OCI-LY1 (cell line): ENCODE data around the gene CDS1.

Source experiments
- H2AFZ ChIP-seq: fragments of 200-600 bp; sonication (generic), shearing (Covaris generic); 2 replicates; pipeline ENCODE4 v1.6.0; 2014; ENCODE audit warnings: antibody characterized with exemption, mild to moderate bottlenecking, low read length
- H3F3A ChIP-seq: fragments of 200-600 bp; sonication (generic), shearing (Covaris generic); 2 replicates; pipeline ENCODE4 v1.6.0; 2014; ENCODE audit warnings: mild to moderate bottlenecking, antibody characterized with exemption, low read length, moderate library complexity; ENCODE audit not compliant: insufficient read depth
- H3K27ac ChIP-seq: fragments of 200-600 bp; sonication (generic); 2 replicates; pipeline ENCODE4 v1.5.1; 2014; ENCODE audit warnings: low read length, mixed run types, mild to moderate bottlenecking, low read depth; ENCODE audit not compliant: poor library complexity, severe bottlenecking
- H3K27me3 ChIP-seq: fragments of 200-600 bp; sonication (generic); 2 replicates; pipeline ENCODE4 v1.6.0; 2014; ENCODE audit warnings: antibody characterized with exemption, mild to moderate bottlenecking, low read length, moderate library complexity; ENCODE audit not compliant: insufficient read depth
- H3K36me3 ChIP-seq: fragments of 200-600 bp; sonication (generic); 2 replicates; pipeline ENCODE4 v1.6.1; 2014; ENCODE audit warnings: mild to moderate bottlenecking, antibody characterized with exemption, low read length, moderate library complexity, mixed read lengths; ENCODE audit not compliant: insufficient read depth
- H3K4me1 ChIP-seq: fragments of 200-600 bp; sonication (generic); 2 replicates; pipeline ENCODE4 v1.5.1; 2014; ENCODE audit warnings: mild to moderate bottlenecking, low read length, moderate library complexity; ENCODE audit not compliant: insufficient read depth, severe bottlenecking
- H3K4me2 ChIP-seq: fragments of 200-600 bp; sonication (generic), shearing (Covaris generic); 2 replicates; pipeline ENCODE4 v1.6.1; 2014; ENCODE audit warnings: low read length
- H3K4me3 ChIP-seq: fragments of 200-600 bp; sonication (generic); 2 replicates; pipeline ENCODE4 v1.5.1; 2014; ENCODE audit warnings: low read length, low read depth, mild to moderate bottlenecking, mixed read lengths; ENCODE audit not compliant: poor library complexity, severe bottlenecking
- H3K79me2 ChIP-seq: fragments of 200-600 bp; shearing (Covaris generic); 2 replicates; pipeline ENCODE4 v1.6.1; 2016; ENCODE audit warnings: mixed run types, low read length, mixed read lengths; ENCODE audit not compliant: insufficient read depth
- H3K9ac ChIP-seq: fragments of 200-600 bp; sonication (generic), shearing (Covaris generic); 2 replicates; pipeline ENCODE4 v1.6.1; 2014; ENCODE audit warnings: mild to moderate bottlenecking, low read length, mixed read lengths
- H3K9me2 ChIP-seq: fragments of 200-600 bp; sonication (generic), shearing (Covaris generic); 2 replicates; pipeline ENCODE4 v1.6.1; 2014; ENCODE audit warnings: low read depth, mild to moderate bottlenecking, low read length, mixed read lengths
- H3K9me3 ChIP-seq: fragments of 200-600 bp; shearing (Covaris generic); 2 replicates; pipeline ENCODE4 v1.6.1; 2014; ENCODE audit warnings: low read length, mixed read lengths
- H4K20me1 ChIP-seq: fragments of 200-600 bp; sonication (generic), shearing (Covaris generic); 2 replicates; pipeline ENCODE4 v1.6.0; 2016; ENCODE audit warnings: mild to moderate bottlenecking, low read length; ENCODE audit not compliant: insufficient read depth
- EZH2 ChIP-seq: fragments of 200-600 bp; sonication (generic), shearing (Covaris generic); IDR thresholded peaks from 2 replicates; pipeline ENCODE4 v1.8.0; 2017; ENCODE audit warnings: borderline replicate concordance, mixed run types, mild to moderate bottlenecking, antibody characterized with exemption, low read length, moderate library complexity, mixed read lengths
- TF ChIP-seq, protein P1 (sequence below): fragments of 200-600 bp; sonication (generic), shearing (Covaris generic); IDR thresholded peaks from 2 replicates; pipeline ENCODE4 v1.5.1; 2017; ENCODE audit warnings: mild to moderate bottlenecking, antibody characterized with exemption, low read length, moderate library complexity, mixed read lengths

CDS1 gene

DNA sequence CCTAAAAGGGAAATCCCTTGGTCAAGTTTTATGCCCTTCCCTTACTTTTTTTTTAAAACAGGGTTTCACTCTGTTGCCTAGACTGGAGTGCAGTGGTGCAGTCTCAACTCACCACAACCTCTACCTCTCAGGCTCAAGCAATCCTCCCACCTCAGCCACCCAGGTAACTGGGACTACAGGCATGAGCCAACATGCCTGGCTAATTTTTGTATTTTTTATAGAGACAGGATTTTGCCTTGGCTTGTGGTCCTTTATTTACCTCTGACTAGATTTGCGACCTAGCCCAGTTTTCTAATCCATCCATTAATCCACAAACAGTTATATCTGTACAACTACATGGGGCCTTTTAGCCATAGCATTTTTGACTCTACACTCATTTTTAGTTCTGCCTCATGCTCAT lies 23.7 kb downstream of the CDS1 start:
- Histone ChIP-seq H3K9ac (no peak overlapping the region), H3F3A (no peaks in the 10 kb centered on the region), H3K4me2 (no peak overlapping the region), H3K4me1 (no peaks in the 10 kb centered on the region), H4K20me1 (no peaks in the 10 kb centered on the region), H2AFZ (no peak overlapping the region), H3K9me2 (no peaks in the 10 kb centered on the region), H3K4me3 (no peak overlapping the region), H3K9me3 (no peaks in the 10 kb centered on the region), H3K79me2 (no peaks in the 10 kb centered on the region), H3K36me3 (no peaks in the 10 kb centered on the region), H3K27ac (no peak overlapping the region), H3K27me3 (no peaks in the 10 kb centered on the region)
- TF ChIP-seq EZH2 = no peak
- TF ChIP-seq, protein P1, sequence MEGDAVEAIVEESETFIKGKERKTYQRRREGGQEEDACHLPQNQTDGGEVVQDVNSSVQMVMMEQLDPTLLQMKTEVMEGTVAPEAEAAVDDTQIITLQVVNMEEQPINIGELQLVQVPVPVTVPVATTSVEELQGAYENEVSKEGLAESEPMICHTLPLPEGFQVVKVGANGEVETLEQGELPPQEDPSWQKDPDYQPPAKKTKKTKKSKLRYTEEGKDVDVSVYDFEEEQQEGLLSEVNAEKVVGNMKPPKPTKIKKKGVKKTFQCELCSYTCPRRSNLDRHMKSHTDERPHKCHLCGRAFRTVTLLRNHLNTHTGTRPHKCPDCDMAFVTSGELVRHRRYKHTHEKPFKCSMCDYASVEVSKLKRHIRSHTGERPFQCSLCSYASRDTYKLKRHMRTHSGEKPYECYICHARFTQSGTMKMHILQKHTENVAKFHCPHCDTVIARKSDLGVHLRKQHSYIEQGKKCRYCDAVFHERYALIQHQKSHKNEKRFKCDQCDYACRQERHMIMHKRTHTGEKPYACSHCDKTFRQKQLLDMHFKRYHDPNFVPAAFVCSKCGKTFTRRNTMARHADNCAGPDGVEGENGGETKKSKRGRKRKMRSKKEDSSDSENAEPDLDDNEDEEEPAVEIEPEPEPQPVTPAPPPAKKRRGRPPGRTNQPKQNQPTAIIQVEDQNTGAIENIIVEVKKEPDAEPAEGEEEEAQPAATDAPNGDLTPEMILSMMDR = no peak

DNA sequence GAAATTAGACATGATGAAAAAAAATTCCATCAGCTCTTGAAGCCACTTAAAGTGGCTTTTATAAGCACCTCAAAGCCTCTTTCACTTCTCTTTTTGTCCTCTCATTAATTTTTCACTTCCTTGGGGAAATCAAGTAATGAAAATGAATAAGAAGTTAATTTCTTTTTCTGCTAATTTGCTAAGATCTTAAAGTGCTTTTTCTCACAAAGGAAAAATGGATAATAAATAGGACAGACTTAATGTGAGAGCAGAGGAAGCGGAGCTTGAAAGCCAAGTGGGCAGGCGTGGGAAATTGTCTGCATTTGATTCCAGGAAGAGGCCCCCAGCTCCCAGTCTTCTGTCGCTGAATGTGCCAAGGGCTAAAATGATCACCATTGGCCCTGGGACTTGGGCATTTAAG lies 28.6 kb downstream of the CDS1 start:
- Histone ChIP-seq H3K9ac (no peak overlapping the region), H3K36me3 (no peaks in the 10 kb centered on the region), H3K4me1 (no peaks in the 10 kb centered on the region), H3F3A (no peaks in the 10 kb centered on the region), H3K4me2 (no peak overlapping the region), H3K9me3 (no peaks in the 10 kb centered on the region), H3K27ac (no peak overlapping the region), H3K4me3 (no peak overlapping the region), H2AFZ (no peak overlapping the region), H3K79me2 (no peaks in the 10 kb centered on the region), H3K9me2 (no peaks in the 10 kb centered on the region), H3K27me3 (no peaks in the 10 kb centered on the region), H4K20me1 (no peaks in the 10 kb centered on the region)
- TF ChIP-seq, protein P1 = no peak
- no peak for TF ChIP-seq EZH2

DNA sequence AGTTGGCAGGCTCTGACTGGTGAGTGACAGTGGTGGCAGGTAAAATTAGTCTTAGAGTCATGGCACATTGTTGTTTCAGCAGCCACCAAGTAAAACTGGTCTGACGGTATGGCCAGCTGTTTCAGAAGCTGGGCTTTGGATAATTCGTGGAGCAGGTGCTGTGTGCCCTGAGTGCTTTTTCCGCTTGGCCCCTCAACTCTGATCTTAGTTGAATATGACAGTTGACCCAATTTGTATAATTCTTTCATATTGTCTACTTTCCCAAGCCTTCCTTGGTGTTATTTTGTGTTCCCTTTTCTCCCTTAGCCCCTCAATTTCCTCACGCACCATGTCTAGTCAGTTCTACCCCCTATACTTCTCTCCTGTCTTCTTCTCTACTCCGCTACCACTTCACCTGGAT lies 32.0 kb downstream of the CDS1 start:
- Histone ChIP-seq H3F3A (no peaks in the 10 kb centered on the region), H3K4me1 (no peaks in the 10 kb centered on the region), H3K9me3 (no peaks in the 10 kb centered on the region), H3K36me3 (no peaks in the 10 kb centered on the region), H3K9ac (no peak overlapping the region), H3K4me2 (no peak overlapping the region), H3K27me3 (no peaks in the 10 kb centered on the region), H3K9me2 (no peaks in the 10 kb centered on the region), H2AFZ (no peak overlapping the region), H3K79me2 (no peaks in the 10 kb centered on the region), H4K20me1 (no peaks in the 10 kb centered on the region), H3K4me3 (no peak overlapping the region), H3K27ac (no peak overlapping the region)
- TF ChIP-seq, protein P1 = no peak
- TF ChIP-seq EZH2 = no peak
